IPS DF 6.9 (cell line): Measurements from ENCODE around the gene EGFL7.

Source experiments
- DNase-seq: peaks from one replicate; pipeline ENCODE4 v3.0.0-alpha.2; 2013; ENCODE audit warnings: low read depth, low spot score
- H3K27ac ChIP-seq: one replicate; pipeline ENCODE4 v1.5.1; 2013; ENCODE audit warnings: low read length, control low read depth
- H3K27me3 ChIP-seq: 2 replicates; pipeline ENCODE4 v1.6.1; 2013; ENCODE audit warnings: mild to moderate bottlenecking, low read length; ENCODE audit not compliant: control insufficient read depth, insufficient read depth
- H3K36me3 ChIP-seq: 2 replicates; pipeline ENCODE4 v1.6.1; 2013; ENCODE audit warnings: low read length; ENCODE audit not compliant: control insufficient read depth, insufficient read depth
- H3K4me1 ChIP-seq: 2 replicates; pipeline ENCODE4 v1.6.1; 2013; ENCODE audit warnings: low read length; ENCODE audit not compliant: control insufficient read depth, insufficient read depth
- H3K4me3 ChIP-seq: 2 replicates; pipeline ENCODE4 v1.5.1; 2013; ENCODE audit warnings: mild to moderate bottlenecking, low read length
- H3K9me3 ChIP-seq: 2 replicates; pipeline ENCODE4 v1.6.1; 2013; ENCODE audit warnings: low read length, inconsistent platforms; ENCODE audit not compliant: control insufficient read depth, insufficient read depth
- WGBS: extraction: QIAGEN DNeasy Blood & Tissue Kit; methylation state at CpG from one replicate; pipeline ENCODE4 v1.1.7; 2013; ENCODE audit warnings: mixed read lengths, missing lambda C conversion rate; ENCODE audit not compliant: insufficient read length, insufficient coverage; 5-methylcytosine and 5-hydroxymethylcytosine counted together

Gene EGFL7

DNA sequence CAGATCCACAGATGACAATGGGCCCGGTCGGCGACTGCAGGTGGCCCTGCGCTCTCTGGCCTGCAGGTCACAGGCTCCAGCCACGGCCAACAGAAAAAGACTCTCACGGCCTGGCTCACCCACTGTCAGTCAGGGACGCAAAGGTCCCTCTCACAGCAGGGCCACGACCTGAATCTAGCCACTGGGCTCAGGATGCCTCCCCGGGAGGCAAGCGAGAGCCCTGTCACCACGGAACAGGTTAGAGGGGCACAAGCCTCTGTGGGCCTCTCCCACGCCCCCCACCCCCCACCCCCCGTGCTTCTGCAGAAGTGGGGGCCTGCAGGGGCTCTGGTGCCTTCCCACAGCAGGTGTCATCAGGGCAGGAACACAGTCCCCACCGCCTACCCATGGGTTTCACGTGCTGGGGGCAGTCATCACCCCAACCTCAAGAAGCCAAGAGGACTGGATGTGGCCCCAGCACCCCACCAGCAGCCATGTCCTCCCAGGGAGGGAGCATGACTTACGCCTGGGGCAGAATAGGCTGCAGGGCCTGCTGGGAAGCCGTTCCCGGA, 17.3 kb upstream of the EGFL7 start:
- Histone ChIP-seq H3K27me3 (no peaks in the 10 kb centered on the region), H3K27ac (no peak overlapping the region), H3K36me3 (no peaks in the 10 kb centered on the region), H3K4me3 (no peak overlapping the region), H3K4me1 (peaks cover 2% of the 10 kb centered on the region; the same call in 1 of the 2 replicates), H3K9me3 (no peaks in the 10 kb centered on the region)
- no CpG with 5 or more reads among the region's 18 CpGs for WGBS
- DNase-seq: no peak

- whole genome bisulfite sequencing: no CpG with 5 or more reads among the region's 40 CpGs
- H3K36me3 ChIP-seq: no peaks in the 10 kb centered on the region
- H3K27me3 ChIP-seq: no peaks in the 10 kb centered on the region
- no peak overlapping the region for H3K27ac ChIP-seq
- peaks cover 2% of the 10 kb centered on the region; the same call in 1 of the 2 replicates for H3K4me1 ChIP-seq
- DNase-seq: no peak
- H3K9me3 ChIP-seq: no peaks in the 10 kb centered on the region
- no peak overlapping the region for H3K4me3 ChIP-seq
Measured at GRCh38 chr9:136645903-136646754, 16.6 kb upstream of the EGFL7 start.

- no peak for DNase-seq
- Histone ChIP-seq H3K4me3 (no peak overlapping the region), H3K4me1 (peaks cover 2% of the 10 kb centered on the region; the same call in 1 of the 2 replicates), H3K27me3 (no peaks in the 10 kb centered on the region), H3K36me3 (no peaks in the 10 kb centered on the region), H3K9me3 (no peaks in the 10 kb centered on the region), H3K27ac (no peak overlapping the region)
- WGBS: no CpG with 5 or more reads among the region's 29 CpGs
Measured at GRCh38 chr9:136646827-136647711, 15.6 kb upstream of the EGFL7 start.

DNA sequence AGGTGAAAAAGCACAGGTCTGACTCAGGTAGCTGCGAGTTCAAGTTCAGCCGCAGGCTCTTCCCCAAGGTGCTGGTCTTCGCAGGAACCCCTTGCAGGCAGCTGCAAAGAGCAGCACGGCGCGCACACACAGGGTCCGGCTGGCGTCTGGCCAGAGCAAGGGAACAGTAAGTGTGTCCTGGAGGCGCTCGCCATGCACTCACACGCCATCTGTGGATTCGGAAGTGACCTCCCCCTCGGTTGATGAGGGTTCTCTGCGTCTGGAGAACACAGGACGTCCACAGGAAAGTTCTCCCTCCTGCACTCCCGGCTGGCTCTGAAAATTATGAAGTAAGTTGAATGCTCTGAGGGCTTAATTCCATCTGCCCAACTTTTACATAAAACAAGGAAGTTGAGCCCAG, 14.0 kb upstream of the EGFL7 start:
- Histone ChIP-seq H3K27ac (no peak overlapping the region), H3K36me3 (no peaks in the 10 kb centered on the region), H3K4me1 (peaks cover 2% of the 10 kb centered on the region; the same call in 1 of the 2 replicates), H3K27me3 (no peaks in the 10 kb centered on the region), H3K4me3 (no peak overlapping the region), H3K9me3 (no peaks in the 10 kb centered on the region)
- WGBS: no CpG with 5 or more reads among the region's 16 CpGs
- no peak for DNase-seq

GRCh38 chr9:136650021-136650420, 12.7 kb upstream of the EGFL7 start:
- Histone ChIP-seq H3K4me1 (no peaks in the 10 kb centered on the region; the same call in 1 of the 2 replicates), H3K27me3 (no peaks in the 10 kb centered on the region), H3K36me3 (no peaks in the 10 kb centered on the region), H3K27ac (no peak overlapping the region), H3K4me3 (no peak overlapping the region), H3K9me3 (no peaks in the 10 kb centered on the region)
- DNase-seq: no peak
- no CpG with 5 or more reads among the region's 8 CpGs for WGBS

DNA sequence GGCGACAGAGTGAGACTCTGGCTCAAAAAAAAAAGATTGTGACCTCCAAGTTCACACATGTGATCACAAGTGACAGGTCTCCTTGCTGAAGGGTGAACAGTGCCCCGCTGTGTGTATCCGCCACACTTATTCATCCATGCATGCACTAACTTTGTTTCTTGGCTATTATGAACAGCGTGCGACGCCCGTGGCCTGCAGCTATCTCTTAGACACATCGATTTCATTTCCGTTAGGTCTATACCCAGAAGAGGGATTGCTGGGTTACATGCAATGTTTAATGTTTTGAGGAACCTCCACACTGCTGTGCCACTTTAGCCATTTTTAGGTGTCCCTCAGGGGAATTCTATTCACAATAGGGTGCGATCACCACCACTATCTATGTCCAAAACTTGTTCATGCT, 12.1 kb upstream of the EGFL7 start:
- Histone ChIP-seq H3K4me3 (no peak overlapping the region), H3K27ac (no peak overlapping the region), H3K4me1 (no peaks in the 10 kb centered on the region; the same call in 1 of the 2 replicates), H3K27me3 (no peaks in the 10 kb centered on the region), H3K9me3 (no peaks in the 10 kb centered on the region), H3K36me3 (no peaks in the 10 kb centered on the region)
- DNase-seq: no peak
- WGBS: no CpG with 5 or more reads among the region's 10 CpGs

- no CpG with 5 or more reads among the region's 11 CpGs for WGBS
- Histone ChIP-seq H3K4me3 (no peak overlapping the region), H3K27me3 (no peaks in the 10 kb centered on the region), H3K36me3 (no peaks in the 10 kb centered on the region), H3K27ac (no peak overlapping the region), H3K9me3 (no peaks in the 10 kb centered on the region), H3K4me1 (no peaks in the 10 kb centered on the region; the same call in 1 of the 2 replicates)
- DNase-seq: no peak
Measured at GRCh38 chr9:136651860-136652259, 10.9 kb upstream of the EGFL7 start.

- Histone ChIP-seq H3K4me1 (no peaks in the 10 kb centered on the region), H3K9me3 (no peaks in the 10 kb centered on the region), H3K27me3 (no peaks in the 10 kb centered on the region), H3K4me3 (no peak overlapping the region), H3K36me3 (no peaks in the 10 kb centered on the region; the same call in 1 of the 2 replicates), H3K27ac (no peak overlapping the region)
- WGBS: no CpG with 5 or more reads among the region's 43 CpGs
- DNase-seq: no peak
Measured at GRCh38 chr9:136653323-136654079, 9.2 kb upstream of the EGFL7 start.

- no peak overlapping the region for H3K27ac ChIP-seq
- no peaks in the 10 kb centered on the region; the same call in 1 of the 2 replicates for H3K36me3 ChIP-seq
- H3K27me3 ChIP-seq: no peaks in the 10 kb centered on the region
- WGBS: no CpG with 5 or more reads among the region's 15 CpGs
- DNase-seq: no peak
- no peaks in the 10 kb centered on the region for H3K9me3 ChIP-seq
- no peak overlapping the region for H3K4me3 ChIP-seq
- no peaks in the 10 kb centered on the region for H3K4me1 ChIP-seq
Measured at GRCh38 chr9:136654820-136655535, 7.7 kb upstream of the EGFL7 start.
